GM12892 (cell line): Measurements from ENCODE around the gene ODF4.

Experiments used
- POLR2A ChIP-seq: IDR thresholded peaks from 2 replicates; pipeline ENCODE4 v1.6.1; 2011; ENCODE audit warnings: low read depth, low read length, control low read depth
- POLR2AphosphoS5 ChIP-seq: IDR thresholded peaks from 2 replicates; pipeline ENCODE4 v1.6.1; 2011; ENCODE audit warnings: low read depth, low read length, control low read depth

DNA sequence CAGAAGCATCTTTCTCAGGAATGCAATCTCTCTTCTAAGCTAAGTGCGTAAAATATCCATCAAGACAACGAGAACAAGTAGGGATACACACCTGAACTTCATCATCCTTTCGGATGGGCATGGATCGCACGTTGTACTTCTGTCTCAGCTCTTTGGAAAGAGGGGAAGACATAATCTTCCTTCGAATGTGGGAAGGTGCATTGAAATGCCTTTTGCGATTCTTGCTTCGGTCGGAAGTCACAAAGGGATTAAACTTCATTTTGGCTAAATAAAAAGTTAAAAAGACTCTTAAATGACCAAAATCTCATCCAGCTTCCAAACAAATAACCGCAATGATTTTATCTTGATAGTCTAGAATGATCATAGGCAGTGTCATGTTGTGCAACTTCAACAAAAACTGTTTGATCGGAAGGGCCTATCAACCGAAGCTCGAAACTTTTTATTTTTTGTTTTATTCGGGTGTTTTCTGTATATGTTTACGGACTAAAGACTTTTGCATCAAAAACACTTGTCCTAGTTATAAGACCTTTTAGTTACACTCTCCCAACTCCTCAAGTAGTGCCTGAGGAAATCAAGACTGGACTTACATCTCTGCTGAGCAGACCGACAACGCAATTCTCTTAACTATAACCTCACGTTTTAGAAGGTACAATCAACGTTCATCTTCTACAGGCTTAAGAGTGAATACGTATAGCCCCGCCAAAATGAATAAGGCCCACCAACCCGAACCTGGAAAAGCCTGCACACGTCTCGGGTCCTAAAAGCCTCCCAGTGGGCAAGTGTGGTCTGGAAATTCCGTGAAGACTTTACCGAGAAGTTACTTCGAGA, 42.6 kb downstream of the ODF4 start:
- 0 out of 2 replicates have a peak, but pooled peaks have one; percentile 31 for TF ChIP-seq POLR2A
- TF ChIP-seq POLR2AphosphoS5 = no peak
